ENCODE results near the gene RBM34. TPM values are rescaled to one million over a fixed set of nuclear protein-coding genes. Genes with fewer than 3 reads are reported as not detected.

Gene RBM34
- total and polyA plus RNA-seq, 7 donors = 36.8 to 144 (median 76.3) TPM

DNA sequence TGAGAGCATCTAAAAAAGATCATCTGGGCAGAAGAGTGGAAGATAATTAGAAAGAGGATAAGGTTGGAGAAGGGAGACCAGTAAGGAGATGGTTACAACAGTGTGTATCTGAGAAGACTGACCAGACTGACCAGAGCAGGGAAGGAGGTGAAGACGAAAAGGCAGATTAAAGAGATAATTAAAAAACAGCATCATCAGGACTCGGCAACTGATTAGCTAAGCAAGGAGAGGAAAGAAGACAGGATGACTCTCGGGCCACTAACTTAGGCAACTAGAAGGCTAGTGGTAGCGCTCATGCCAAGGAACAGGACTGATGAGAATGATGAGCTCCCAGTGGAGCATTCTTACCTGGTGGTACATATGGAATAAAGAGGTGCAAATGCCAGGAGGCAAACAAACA, 3.9 kb downstream of the RBM34 start:
- Histone ChIP-seq H3K4me3 (no peak overlapping the region), H3K9me3 (no peaks in the 10 kb centered on the region), H3K27ac (no peak overlapping the region), H3K27me3 (ENCODE audit: insufficient read depth in 3 of 3, low read length in 2 of 3) (no peaks in the 10 kb centered on the region), H3K4me1 (peaks cover 7% of the 10 kb centered on the region), H3K36me3 (ENCODE audit: insufficient read depth in 1 of 2, low read depth in 1 of 2) (peaks cover 11 to 77% of the 10 kb centered on the region in 2 donors)
- TF ChIP-seq, protein P1, sequence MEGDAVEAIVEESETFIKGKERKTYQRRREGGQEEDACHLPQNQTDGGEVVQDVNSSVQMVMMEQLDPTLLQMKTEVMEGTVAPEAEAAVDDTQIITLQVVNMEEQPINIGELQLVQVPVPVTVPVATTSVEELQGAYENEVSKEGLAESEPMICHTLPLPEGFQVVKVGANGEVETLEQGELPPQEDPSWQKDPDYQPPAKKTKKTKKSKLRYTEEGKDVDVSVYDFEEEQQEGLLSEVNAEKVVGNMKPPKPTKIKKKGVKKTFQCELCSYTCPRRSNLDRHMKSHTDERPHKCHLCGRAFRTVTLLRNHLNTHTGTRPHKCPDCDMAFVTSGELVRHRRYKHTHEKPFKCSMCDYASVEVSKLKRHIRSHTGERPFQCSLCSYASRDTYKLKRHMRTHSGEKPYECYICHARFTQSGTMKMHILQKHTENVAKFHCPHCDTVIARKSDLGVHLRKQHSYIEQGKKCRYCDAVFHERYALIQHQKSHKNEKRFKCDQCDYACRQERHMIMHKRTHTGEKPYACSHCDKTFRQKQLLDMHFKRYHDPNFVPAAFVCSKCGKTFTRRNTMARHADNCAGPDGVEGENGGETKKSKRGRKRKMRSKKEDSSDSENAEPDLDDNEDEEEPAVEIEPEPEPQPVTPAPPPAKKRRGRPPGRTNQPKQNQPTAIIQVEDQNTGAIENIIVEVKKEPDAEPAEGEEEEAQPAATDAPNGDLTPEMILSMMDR (IDR thresholded peaks at IDR 0.05) = no peak
- WGBS, 3 donors = 93 to 96% (median 95%) methylated on average over 4 of the region's 4 CpGs
- no peak for DNase-seq
- ATAC-seq = no peak
- intact Hi-C loops (cut with DNase I) = no loop called here

DNA sequence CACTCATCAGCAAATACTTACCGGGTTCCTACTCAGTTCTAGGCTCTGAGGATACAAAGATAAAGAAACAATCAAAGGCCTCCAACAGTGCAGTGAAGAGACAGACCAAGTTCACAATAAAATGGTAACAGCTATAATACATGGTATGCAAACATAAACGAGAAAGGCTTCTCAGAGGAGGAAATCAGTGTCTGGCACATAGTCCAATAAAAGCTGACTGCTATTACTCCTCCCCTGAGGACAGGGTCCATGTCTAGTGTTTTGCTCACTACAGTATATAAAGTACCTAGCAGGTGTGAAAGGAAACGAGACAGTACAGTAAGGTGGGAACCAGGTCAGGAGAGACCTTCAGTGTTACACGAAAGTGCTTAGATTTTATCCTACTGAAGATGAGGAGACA, 4.3 kb downstream of the RBM34 start:
- WGBS, 3 donors = 87 to 89% (median 88%) methylated on average over 4 of the region's 4 CpGs

DNA sequence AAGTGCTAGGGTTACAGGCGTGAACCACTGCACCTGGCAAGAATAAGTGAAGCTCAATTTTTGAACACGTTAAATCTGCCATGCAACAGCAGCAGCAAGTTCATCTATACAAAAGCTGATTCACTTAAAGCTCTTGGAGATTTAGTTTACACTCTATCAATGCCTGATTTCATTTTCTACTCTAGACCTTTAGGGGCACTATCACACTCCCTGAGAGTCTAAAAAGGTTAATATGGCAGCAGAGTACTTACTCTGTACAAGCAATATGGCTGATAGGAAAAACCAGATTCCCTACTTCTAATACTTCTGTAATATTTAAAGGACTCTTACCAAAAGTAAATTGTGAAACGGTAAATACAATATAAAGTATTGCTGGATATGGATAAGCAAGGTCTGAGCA, 4.8 kb downstream of the RBM34 start:
- H3K9me3 ChIP-seq = no peaks in the 10 kb centered on the region
- TF ChIP-seq, protein P1 (IDR thresholded peaks at IDR 0.05) = no peak
- WGBS, 3 donors = 93 to 96% (median 96%) methylated on average over 3 of the region's 3 CpGs
- intact Hi-C loops (cut with DNase I) = no loop called here
- DNase-seq = no peak
- ATAC-seq = no peak
- H3K4me3 ChIP-seq = no peak overlapping the region
- H3K27me3 ChIP-seq (ENCODE audit: insufficient read depth in 3 of 3, low read length in 2 of 3) = no peaks in the 10 kb centered on the region
- H3K27ac ChIP-seq = no peak overlapping the region
- peaks cover 11 to 86% of the 10 kb centered on the region in 2 donors for H3K36me3 ChIP-seq (ENCODE audit: insufficient read depth in 1 of 2, low read depth in 1 of 2)
- H3K4me1 ChIP-seq = peaks cover 7% of the 10 kb centered on the region

More for the DNA sequence above, 4.3 kb downstream of the RBM34 start:
- ATAC-seq (no peak), DNase-seq (no peak)
- TF ChIP-seq, protein P1 (IDR thresholded peaks at IDR 0.05) = no peak
- Histone ChIP-seq H3K9me3 (no peaks in the 10 kb centered on the region), H3K27me3 (ENCODE audit: insufficient read depth in 3 of 3, low read length in 2 of 3) (no peaks in the 10 kb centered on the region), H3K36me3 (ENCODE audit: insufficient read depth in 1 of 2, low read depth in 1 of 2) (peaks cover 11 to 81% of the 10 kb centered on the region in 2 donors), H3K27ac (no peak overlapping the region), H3K4me3 (no peak overlapping the region), H3K4me1 (peaks cover 7% of the 10 kb centered on the region)
- intact Hi-C loops (cut with DNase I) = no loop called here

DNA sequence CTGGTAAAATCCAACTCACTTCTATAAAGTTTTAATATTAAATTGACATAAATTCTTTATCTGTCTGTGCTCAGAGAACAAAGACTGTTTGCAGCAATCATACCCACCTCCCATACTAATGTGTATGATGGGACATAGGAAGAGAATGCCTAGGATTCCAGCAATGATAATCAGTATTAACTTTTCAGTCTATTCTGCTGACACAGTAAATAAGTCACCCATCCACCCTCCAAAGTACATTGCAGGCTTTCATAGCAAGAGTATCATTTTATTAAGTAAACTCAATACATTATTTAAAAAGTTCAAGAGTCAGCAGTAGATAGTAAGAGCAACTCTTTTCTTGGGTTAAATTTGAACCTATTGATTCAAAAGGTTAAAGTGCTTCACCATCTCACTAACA, 8.8 kb downstream of the RBM34 start:
- TF ChIP-seq, protein P1 (IDR thresholded peaks at IDR 0.05) = no peak
- DNase-seq (no peak), ATAC-seq (no peak)
- Histone ChIP-seq H3K36me3 (ENCODE audit: insufficient read depth in 1 of 2, low read depth in 1 of 2) (peaks cover 9 to 100% of the 10 kb centered on the region in 2 donors), H3K27me3 (ENCODE audit: insufficient read depth in 3 of 3, low read length in 2 of 3) (no peaks in the 10 kb centered on the region), H3K9me3 (no peaks in the 10 kb centered on the region), H3K4me3 (no peak overlapping the region), H3K4me1 (no peaks in the 10 kb centered on the region), H3K27ac (no peak overlapping the region)
- intact Hi-C loops (cut with DNase I) = no loop called here

DNA sequence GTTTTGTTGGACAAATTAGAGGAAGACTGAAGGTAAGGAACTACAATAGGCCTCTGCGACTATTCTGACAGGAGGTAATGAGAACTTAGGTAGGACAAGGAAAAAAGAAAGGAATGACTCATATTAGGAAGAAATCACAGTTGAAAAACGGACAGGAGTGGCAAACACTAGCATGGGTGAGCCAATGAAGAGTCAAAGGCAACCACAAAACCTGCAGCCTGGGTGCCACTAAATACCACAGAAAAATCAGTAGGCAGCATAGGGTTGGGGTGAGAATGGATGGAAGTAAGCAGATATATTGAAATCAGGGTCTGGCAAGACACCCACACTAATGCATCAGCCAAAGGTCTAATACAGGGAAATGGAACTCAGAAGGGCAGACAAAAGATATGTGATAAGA, 10.0 kb downstream of the RBM34 start:
- ATAC-seq = no peak
- 86 to 95% (median 95%) methylated on average over 2 of the region's 2 CpGs for WGBS, 3 donors

More for the DNA sequence above, 10.0 kb downstream of the RBM34 start:
- Histone ChIP-seq H3K27ac (no peak overlapping the region), H3K4me3 (no peak overlapping the region), H3K9me3 (no peaks in the 10 kb centered on the region), H3K36me3 (ENCODE audit: insufficient read depth in 1 of 2, low read depth in 1 of 2) (peaks cover under 1 to 100% of the 10 kb centered on the region in 2 donors), H3K4me1 (no peaks in the 10 kb centered on the region), H3K27me3 (ENCODE audit: insufficient read depth in 3 of 3, low read length in 2 of 3) (no peaks in the 10 kb centered on the region)
- DNase-seq = no peak
- TF ChIP-seq, protein P1 (IDR thresholded peaks at IDR 0.05) = no peak
- intact Hi-C loops (cut with DNase I) = no loop called here
